Large intestine (tissue), 3 donors: ENCODE data around the gene ASAP2. TPM values are rescaled to one million over a fixed set of nuclear protein-coding genes. Genes with fewer than 3 reads are reported as not detected.

ENCODE experiments used
- DNase-seq, 2 donors: peaks; one replicate each; pipeline versions ENCODE4 v3.0.0 to v3.0.0-alpha.2; 2013
- H3K27ac ChIP-seq: one replicate; pipeline ENCODE4 v1.5.1; 2013; ENCODE audit warnings: low read length
- H3K27me3 ChIP-seq: 2 replicates; pipeline ENCODE4 v1.6.1; 2013; ENCODE audit warnings: low read length; ENCODE audit not compliant: control insufficient read depth, insufficient read depth
- H3K36me3 ChIP-seq: 2 replicates; pipeline ENCODE4 v1.6.1; 2013; ENCODE audit warnings: low read length; ENCODE audit not compliant: control insufficient read depth, insufficient read depth
- H3K4me1 ChIP-seq: one replicate; pipeline ENCODE4 v1.6.1; 2013; ENCODE audit warnings: low read length; ENCODE audit not compliant: control insufficient read depth, insufficient read depth
- H3K4me3 ChIP-seq: one replicate; pipeline ENCODE4 v1.5.1; 2013; ENCODE audit warnings: low read length
- H3K9me3 ChIP-seq: one replicate; pipeline ENCODE4 v1.6.1; 2013; ENCODE audit warnings: mild to moderate bottlenecking, low read depth, low read length, moderate library complexity; ENCODE audit not compliant: control insufficient read depth
- WGBS: methylation state at CpG from one replicate; pipeline ENCODE4 v1.1.5; 2013; ENCODE audit warnings: low lambda C conversion rate; ENCODE audit not compliant: insufficient coverage; 5-methylcytosine and 5-hydroxymethylcytosine counted together
- polyA plus RNA-seq: library from polyadenylated mRNA; unstranded; fragments of 120-200 nt; gene quantifications from one replicate; pipeline ENCODE4 v1.2.1, GENCODE V29; 2013

ASAP2 gene
- polyA plus RNA-seq, 1 donor, result 20.0 TPM

- no CpG with 5 or more reads among the region's 4 CpGs for WGBS
- Histone ChIP-seq H3K4me3 (no peak overlapping the region), H3K4me1 (peaks cover 1% of the 10 kb centered on the region), H3K36me3 (no peaks in the 10 kb centered on the region), H3K27me3 (no peaks in the 10 kb centered on the region), H3K9me3 (no peaks in the 10 kb centered on the region), H3K27ac (no peak overlapping the region)
- DNase-seq, result no peak
Observed at GRCh38 chr2:9240745-9241144, 34.1 kb downstream of the ASAP2 start.

GRCh38 chr2:9241233-9241632 is 34.6 kb downstream of the ASAP2 start:
- Histone ChIP-seq H3K27me3 (no peaks in the 10 kb centered on the region), H3K4me3 (no peak overlapping the region), H3K36me3 (no peaks in the 10 kb centered on the region), H3K9me3 (no peaks in the 10 kb centered on the region), H3K27ac (no peak overlapping the region), H3K4me1 (no peaks in the 10 kb centered on the region)
- WGBS, result no CpG with 5 or more reads among the region's 6 CpGs
- no peak for DNase-seq

- Histone ChIP-seq H3K27ac (no peak overlapping the region), H3K9me3 (no peaks in the 10 kb centered on the region), H3K27me3 (no peaks in the 10 kb centered on the region), H3K4me1 (peaks cover 5% of the 10 kb centered on the region), H3K4me3 (no peak overlapping the region), H3K36me3 (no peaks in the 10 kb centered on the region)
- 100% methylated on average over 1 of the region's 8 CpGs for WGBS
- DNase-seq, result no peak
Observed at GRCh38 chr2:9243357-9243756, 36.7 kb downstream of the ASAP2 start.

GRCh38 chr2:9244985-9245544 is 38.5 kb downstream of the ASAP2 start:
- WGBS, result no CpG with 5 or more reads among the region's 7 CpGs
- Histone ChIP-seq H3K9me3 (no peaks in the 10 kb centered on the region), H3K4me3 (no peak overlapping the region), H3K4me1 (peaks cover 19% of the 10 kb centered on the region), H3K27me3 (no peaks in the 10 kb centered on the region), H3K27ac (no peak overlapping the region), H3K36me3 (no peaks in the 10 kb centered on the region)
- no peak for DNase-seq

- no peaks in the 10 kb centered on the region for H3K9me3 ChIP-seq
- no peak overlapping the region for H3K27ac ChIP-seq
- H3K4me1 ChIP-seq, result peaks cover 39% of the 10 kb centered on the region
- H3K36me3 ChIP-seq, result no peaks in the 10 kb centered on the region
- H3K4me3 ChIP-seq, result no peak overlapping the region
- H3K27me3 ChIP-seq, result no peaks in the 10 kb centered on the region
- no peak for DNase-seq
- no CpG with 5 or more reads among the region's 13 CpGs for WGBS
Observed at GRCh38 chr2:9247177-9247576, 40.6 kb downstream of the ASAP2 start.

- no peaks in the 10 kb centered on the region for H3K27me3 ChIP-seq
- DNase-seq, result no peak
- peaks cover 39% of the 10 kb centered on the region for H3K4me1 ChIP-seq
- H3K4me3 ChIP-seq, result no peak overlapping the region
- H3K36me3 ChIP-seq, result no peaks in the 10 kb centered on the region
- WGBS, result no CpG with 5 or more reads among the region's 6 CpGs
- H3K27ac ChIP-seq, result no peak overlapping the region
- no peaks in the 10 kb centered on the region for H3K9me3 ChIP-seq
Observed at GRCh38 chr2:9247786-9248185, 41.2 kb downstream of the ASAP2 start.

- whole genome bisulfite sequencing, result no CpG with 5 or more reads among the region's 7 CpGs
- no peak overlapping the region for H3K27ac ChIP-seq
- DNase-seq, result no peak
Observed at GRCh38 chr2:9248363-9248762, 41.8 kb downstream of the ASAP2 start.

GRCh38 chr2:9249020-9249800 is 42.6 kb downstream of the ASAP2 start:
- peak overlapping the region; percentile 3 for H3K27ac ChIP-seq
- peak in 1 of 2 donors; percentile 45 for DNase-seq

More at GRCh38 chr2:9248363-9248762, 41.8 kb downstream of the ASAP2 start:
- Histone ChIP-seq H3K4me1 (peaks cover 39% of the 10 kb centered on the region), H3K4me3 (no peak overlapping the region), H3K9me3 (no peaks in the 10 kb centered on the region), H3K27me3 (no peaks in the 10 kb centered on the region), H3K36me3 (no peaks in the 10 kb centered on the region)

GRCh38 chr2:9250091-9250490 is 43.5 kb downstream of the ASAP2 start:
- no CpG with 5 or more reads among the region's 4 CpGs for WGBS
- H3K4me3 ChIP-seq, result no peak overlapping the region
- H3K27me3 ChIP-seq, result no peaks in the 10 kb centered on the region
- H3K27ac ChIP-seq, result no peak overlapping the region
- no peak for DNase-seq
- peaks cover 39% of the 10 kb centered on the region for H3K4me1 ChIP-seq
- H3K36me3 ChIP-seq, result no peaks in the 10 kb centered on the region
- H3K9me3 ChIP-seq, result no peaks in the 10 kb centered on the region

More at GRCh38 chr2:9249020-9249800, 42.6 kb downstream of the ASAP2 start:
- Histone ChIP-seq H3K9me3 (no peaks in the 10 kb centered on the region), H3K36me3 (no peaks in the 10 kb centered on the region), H3K27me3 (no peaks in the 10 kb centered on the region), H3K4me1 (peaks cover 39% of the 10 kb centered on the region), H3K4me3 (no peak overlapping the region)
- WGBS, result no CpG with 5 or more reads among the region's 10 CpGs

GRCh38 chr2:9250498-9251153 is 44.0 kb downstream of the ASAP2 start:
- Histone ChIP-seq H3K4me1 (peaks cover 39% of the 10 kb centered on the region), H3K27me3 (no peaks in the 10 kb centered on the region), H3K4me3 (no peak overlapping the region), H3K27ac (no peak overlapping the region), H3K9me3 (no peaks in the 10 kb centered on the region), H3K36me3 (no peaks in the 10 kb centered on the region)
- DNase-seq, result peak in 1 of 2 donors; percentile 62
- no CpG with 5 or more reads among the region's 12 CpGs for WGBS
